SK-N-SH (cell line): Measurements from ENCODE around the gene ELOVL2. TPM values are rescaled to one million over a fixed set of nuclear protein-coding genes. Genes with fewer than 3 reads are reported as not detected.
A peak's percentile ranks its signal among the peaks of the same experiment; 100 is the strongest.

Experiments used
- CTCF ChIA-PET: fragments of 300-600, 350-600 bp; formaldehyde crosslinking; extraction: SDS; loops from one replicate; lab custom pipeline; 2021; lab: Yijun Ruan, JAX
- POLR2A ChIA-PET: fragments of 350-600 bp; sonication (Branson Sonifier 250); formaldehyde crosslinking; extraction: SDS; loops from one replicate; lab custom pipeline; 2020; ENCODE audit warnings: antibody characterized with exemption, inconsistent platforms; lab: Yijun Ruan, JAX
- DNase-seq: peaks from one replicate; pipeline ENCODE4 v3.0.0; 2012
- H2AFZ ChIP-seq: fragments of 200-600 bp; sonication (generic); 2 replicates; pipeline ENCODE4 v1.8.1; 2016; ENCODE audit warnings: antibody characterized with exemption, mild to moderate bottlenecking, low read depth
- H3F3A ChIP-seq: fragments of 200-600 bp; sonication (generic); replicated peaks from 2 replicates; pipeline ENCODE3; 2016; ENCODE audit warnings: antibody characterized with exemption, mild to moderate bottlenecking; ENCODE audit not compliant: insufficient read depth
- H3K27ac ChIP-seq, 2 experiments: fragments of 200-500 bp in 1 of 2; fragments of 200-600 bp in 1 of 2; sonication (Bioruptor generic) in 1 of 2; sonication (generic), shearing (Covaris generic) in 1 of 2; 2 replicates each; pipeline versions ENCODE4 v1.5.1 to v1.6.1; 2014 to 2016; ENCODE audit warnings: low read depth in 2 of 2, inconsistent platforms in 1 of 2, low read length in 1 of 2, mild to moderate bottlenecking in 1 of 2, mixed read lengths in 1 of 2
- H3K27me3 ChIP-seq: fragments of 200-600 bp; sonication (generic), shearing (Covaris generic); 2 replicates; pipeline ENCODE4 v1.6.1; 2016; ENCODE audit warnings: mixed run types; ENCODE audit not compliant: insufficient read depth
- H3K36me3 ChIP-seq, 2 experiments: fragments of 200-500 bp in 1 of 2; fragments of 200-600 bp in 1 of 2; sonication (Bioruptor generic) in 1 of 2; sonication (generic) in 1 of 2; replicated peaks in 1 of 2; 2 replicates each; pipeline versions ENCODE3 to v1.5.1; 2014 to 2016; ENCODE audit warnings: low read length in 1 of 2, mild to moderate bottlenecking in 1 of 2; ENCODE audit not compliant: insufficient read depth in 2 of 2, control insufficient read depth in 1 of 2
- H3K4me1 ChIP-seq, 2 experiments: fragments of 200-500 bp in 1 of 2; fragments of 200-600 bp in 1 of 2; sonication (Bioruptor generic) in 1 of 2; sonication (generic), shearing (Covaris generic) in 1 of 2; 2 replicates each; pipeline versions ENCODE4 v1.5.1 to v1.6.1; 2014 to 2016; ENCODE audit warnings: low read depth in 1 of 2, low read length in 1 of 2, mixed run types in 1 of 2; ENCODE audit not compliant: insufficient read depth in 2 of 2, control insufficient read depth in 1 of 2
- H3K4me2 ChIP-seq: fragments of 200-600 bp; sonication (generic), shearing (Covaris generic); 2 replicates; pipeline ENCODE4 v1.6.1; 2017; ENCODE audit warnings: mixed run types
- H3K4me3 ChIP-seq, 2 experiments: fragments of 200-500 bp in 1 of 2; fragments of 200-600 bp in 1 of 2; sonication (Bioruptor generic) in 1 of 2; sonication (generic), shearing (Covaris generic) in 1 of 2; 2 replicates each; pipeline versions ENCODE4 v1.5.1 to v1.8.1; 2014 to 2016; ENCODE audit warnings: low read depth in 2 of 2, inconsistent platforms in 1 of 2, low read length in 1 of 2, mild to moderate bottlenecking in 1 of 2, mixed read lengths in 1 of 2, moderate library complexity in 1 of 2
- H3K79me2 ChIP-seq: fragments of 200-600 bp; sonication (generic); 2 replicates; pipeline ENCODE4 v1.8.1; 2017; ENCODE audit warnings: mild to moderate bottlenecking; ENCODE audit not compliant: insufficient read depth
- H3K9ac ChIP-seq: fragments of 200-600 bp; sonication (generic); 2 replicates; pipeline ENCODE4 v1.6.1; 2017; ENCODE audit warnings: mixed run types
- H3K9me2 ChIP-seq: fragments of 200-600 bp; sonication (generic); 2 replicates; pipeline ENCODE4 v1.6.1; 2017; ENCODE audit warnings: mixed run types
- H3K9me3 ChIP-seq: fragments of 200-600 bp; sonication (generic); 2 replicates; pipeline ENCODE4 v1.6.1; 2017; ENCODE audit warnings: mixed run types, mild to moderate bottlenecking, moderate library complexity
- H4K20me1 ChIP-seq: fragments of 200-600 bp; sonication (generic); 2 replicates; pipeline ENCODE4 v1.6.1; 2017; ENCODE audit warnings: mild to moderate bottlenecking, mixed run types; ENCODE audit not compliant: insufficient read depth
- CHD2 ChIP-seq: fragments of 150-350 bp; IDR thresholded peaks from 2 replicates; pipeline ENCODE4 v1.6.1; 2018; ENCODE audit warnings: low read length; ENCODE audit not compliant: partially characterized antibody
- EZH2phosphoT487 ChIP-seq: fragments of 200-600 bp; sonication (generic); IDR thresholded peaks from 2 replicates; pipeline ENCODE4 v1.6.1; 2017; ENCODE audit warnings: low read depth, mixed run types, mild to moderate bottlenecking, antibody characterized with exemption, moderate library complexity, borderline replicate concordance
- FOSL2 ChIP-seq: IDR thresholded peaks from 2 replicates; pipeline ENCODE4 v1.4.0; 2012; ENCODE audit warnings: low read depth, mild to moderate bottlenecking, moderate library complexity, borderline replicate concordance
- FOXM1 ChIP-seq: IDR thresholded peaks from 2 replicates; pipeline ENCODE4 v1.4.0; 2012; ENCODE audit warnings: low read depth, mild to moderate bottlenecking
- JUND ChIP-seq: IDR thresholded peaks from 2 replicates; pipeline ENCODE4 v1.4.0; 2012
- MEF2A ChIP-seq: IDR thresholded peaks from 2 replicates; pipeline ENCODE4 v1.4.0; 2012; ENCODE audit warnings: low read depth, borderline replicate concordance
- NRF1 ChIP-seq: IDR thresholded peaks from 2 replicates; pipeline ENCODE4 v1.6.1; 2012; ENCODE audit warnings: low read depth, mild to moderate bottlenecking, low read length
- SMC3 ChIP-seq: IDR thresholded peaks from 2 replicates; pipeline ENCODE4 v1.6.1; 2012; ENCODE audit warnings: low read depth, low read length, improper control_type of control experiment
- TCF12 ChIP-seq: IDR thresholded peaks from 2 replicates; pipeline ENCODE4 v1.4.0; 2012
- TEAD4 ChIP-seq: IDR thresholded peaks from 2 replicates; pipeline ENCODE4 v1.4.0; 2012; ENCODE audit warnings: mild to moderate bottlenecking, borderline replicate concordance; ENCODE audit not compliant: insufficient read depth
- USF1 ChIP-seq: IDR thresholded peaks from 2 replicates; pipeline ENCODE4 v1.4.0; 2012; ENCODE audit warnings: low read depth, borderline replicate concordance
- WGBS: methylation state at CpG from one replicate; pipeline ENCODE4 v1.1.6; 2017; ENCODE audit warnings: low lambda C conversion rate; 5-methylcytosine and 5-hydroxymethylcytosine counted together
- polyA plus RNA-seq, 3 experiments: library from polyadenylated mRNA; depleted of rRNA; stranded (reverse); fragments of >200 nt; gene quantifications; 2 replicates each; pipeline ENCODE4 v1.2.3, GENCODE V29; 2012
- TF ChIP-seq, protein P1 (sequence below): IDR thresholded peaks from 2 replicates; pipeline ENCODE4 v1.4.0; 2012; ENCODE audit warnings: low read depth
- TF ChIP-seq, protein P2 (sequence below): IDR thresholded peaks from 2 replicates; pipeline ENCODE4 v1.4.0; 2012; ENCODE audit warnings: low read depth, borderline replicate concordance
- TF ChIP-seq, protein P3 (sequence below): IDR thresholded peaks from 2 replicates; pipeline ENCODE4 v1.6.1; 2012; ENCODE audit warnings: mild to moderate bottlenecking, low read depth, low read length, moderate library complexity

The ELOVL2 gene
- polyA plus RNA-seq, 1 of the 3 experiments (the other 2 are of a cell fraction), result 0.39 TPM

DNA sequence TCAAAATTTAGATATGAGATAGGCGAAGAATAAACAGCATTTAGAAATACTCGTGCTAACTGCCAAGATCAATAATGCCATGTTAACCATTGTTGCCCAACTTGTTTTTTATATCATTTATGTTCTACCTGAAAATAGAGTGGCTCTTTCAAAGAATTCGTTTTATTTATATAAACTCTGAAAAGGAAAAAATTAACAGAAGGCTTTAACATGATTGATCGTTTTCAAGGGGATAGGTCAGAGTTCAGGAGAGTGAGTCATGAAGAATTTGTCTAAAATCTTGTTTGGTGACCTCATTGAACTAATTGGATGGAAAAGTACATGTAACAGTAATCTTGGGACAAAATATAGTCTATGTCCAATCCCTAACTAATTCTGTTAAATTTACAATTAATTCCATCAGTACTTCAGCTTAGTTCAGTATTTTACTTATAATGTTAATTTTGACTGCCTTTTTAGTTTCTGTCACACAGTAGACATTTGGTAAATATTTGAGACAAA, 11.1 kb upstream of the ELOVL2 start:
- Histone ChIP-seq H3K27ac (no peak overlapping the region), H4K20me1 (no peaks in the 10 kb centered on the region), H3K79me2 (no peaks in the 10 kb centered on the region), H3K9me3 (no peaks in the 10 kb centered on the region), H3K4me2 (no peak overlapping the region), H3F3A (no peaks in the 10 kb centered on the region), H3K4me3 (no peak overlapping the region), H3K9ac (no peak overlapping the region), H3K4me1 (no peaks in the 10 kb centered on the region), H3K9me2 (no peaks in the 10 kb centered on the region), H3K27me3 (no peaks in the 10 kb centered on the region), H3K36me3 (no peaks in the 10 kb centered on the region), H2AFZ (no peak overlapping the region)
- DNase-seq, result no peak
- POLR2A ChIA-PET, result no interaction called here
- TF ChIP-seq MEF2A, result no peak
- TF ChIP-seq FOSL2, result 0 out of 2 replicates have a peak, but pooled peaks have one; percentile 2
- no peak for TF ChIP-seq EZH2phosphoT487
- WGBS, result 50% methylated on average over 4 of the region's 4 CpGs
- CTCF ChIA-PET, result interaction anchor here (1.0 to 2.7 kb wide), 3 partner anchors 10 to 15 kb away, joined by 3 to 10 read pairs (median 3); partner anchors contain the start of gene ELOVL2

DNA sequence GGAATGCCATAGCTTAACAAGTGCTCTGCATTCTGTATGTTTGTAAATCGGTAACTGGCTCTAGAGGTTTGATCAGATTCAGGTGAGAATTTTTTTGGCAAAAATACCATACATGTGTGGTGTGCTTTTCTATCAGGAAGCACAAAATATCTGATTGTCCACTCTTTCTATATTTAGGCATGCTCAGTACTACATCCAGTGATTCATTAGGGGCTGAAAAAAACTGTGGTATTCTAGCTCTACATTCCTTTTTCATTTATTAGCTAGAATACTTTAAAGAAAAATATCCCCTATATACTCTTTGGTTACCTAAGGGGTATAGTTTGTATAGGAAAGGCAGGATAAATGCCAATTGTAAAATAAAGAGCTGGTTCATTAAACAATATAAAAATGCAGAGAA, 10.6 kb upstream of the ELOVL2 start:
- Histone ChIP-seq H3K79me2 (no peaks in the 10 kb centered on the region), H3K4me3 (no peak overlapping the region), H3K9ac (no peak overlapping the region), H2AFZ (no peak overlapping the region), H3K9me2 (no peaks in the 10 kb centered on the region), H3K9me3 (no peaks in the 10 kb centered on the region), H3K4me1 (no peaks in the 10 kb centered on the region)
- WGBS, result 83% methylated on average over 1 of the region's 1 CpG
- CTCF ChIA-PET, result interaction anchor here (0.8 to 2.7 kb wide), 3 partner anchors 11 to 59 kb away, joined by 3 to 10 read pairs (median 3); partner anchors contain the start of gene ELOVL2
- TF ChIP-seq FOSL2 (no peak), CHD2 (no peak), JUND (no peak), MEF2A (no peak)
- TF ChIP-seq, all 33 proteins: peak for 0
- no peaks in the 10 kb centered on the region for H3F3A ChIP-seq
- POLR2A ChIA-PET, result no interaction called here
- no peak overlapping the region for H3K27ac ChIP-seq
- H4K20me1 ChIP-seq, result no peaks in the 10 kb centered on the region
- H3K36me3 ChIP-seq, result no peaks in the 10 kb centered on the region
- no peaks in the 10 kb centered on the region for H3K27me3 ChIP-seq
- DNase-seq, result no peak
- no peak overlapping the region for H3K4me2 ChIP-seq

DNA sequence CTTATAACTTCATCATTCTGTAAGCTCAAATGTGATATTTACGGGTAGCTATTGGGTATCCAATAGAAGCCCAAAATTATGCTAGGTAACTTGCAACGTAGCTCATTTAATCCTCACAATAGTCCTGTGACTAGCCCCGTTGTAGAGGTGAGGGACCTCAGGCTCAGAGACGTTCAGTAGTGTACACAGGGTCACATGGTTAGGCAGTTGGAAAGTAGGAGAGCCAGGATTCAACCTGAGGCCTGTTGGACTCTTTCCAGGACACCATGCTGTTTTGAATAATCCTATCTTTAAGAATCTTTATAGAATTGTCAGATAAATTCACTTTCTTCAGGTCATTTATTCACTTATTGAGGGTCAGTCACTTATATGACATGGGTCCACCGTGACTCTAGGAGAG, 9.2 kb upstream of the ELOVL2 start:
- H4K20me1 ChIP-seq, result no peaks in the 10 kb centered on the region
- POLR2A ChIA-PET, result no interaction called here
- no peak for DNase-seq
- no peak overlapping the region for H3K27ac ChIP-seq
- H3K4me1 ChIP-seq, result no peaks in the 10 kb centered on the region
- H3K9ac ChIP-seq, result no peak overlapping the region
- 64% methylated on average over 5 of the region's 5 CpGs for WGBS
- no peaks in the 10 kb centered on the region for H3K79me2 ChIP-seq
- CTCF ChIA-PET, result interaction anchor here (1.1 to 2.0 kb wide), 4 partner anchors 9 to 15 kb away, joined by 3 to 9 read pairs (median 6); partner anchors contain the start of gene ELOVL2
- no peak overlapping the region for H3K4me3 ChIP-seq
- no peaks in the 10 kb centered on the region for H3K9me3 ChIP-seq
- H3K4me2 ChIP-seq, result no peak overlapping the region
- no peaks in the 10 kb centered on the region for H3K36me3 ChIP-seq
- no peaks in the 10 kb centered on the region for H3F3A ChIP-seq
- no peak overlapping the region for H2AFZ ChIP-seq
- no peaks in the 10 kb centered on the region for H3K9me2 ChIP-seq
- no peaks in the 10 kb centered on the region for H3K27me3 ChIP-seq
- TF ChIP-seq, protein P1, sequence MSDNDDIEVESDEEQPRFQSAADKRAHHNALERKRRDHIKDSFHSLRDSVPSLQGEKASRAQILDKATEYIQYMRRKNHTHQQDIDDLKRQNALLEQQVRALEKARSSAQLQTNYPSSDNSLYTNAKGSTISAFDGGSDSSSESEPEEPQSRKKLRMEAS, result no peak
- TF ChIP-seq, protein P2, sequence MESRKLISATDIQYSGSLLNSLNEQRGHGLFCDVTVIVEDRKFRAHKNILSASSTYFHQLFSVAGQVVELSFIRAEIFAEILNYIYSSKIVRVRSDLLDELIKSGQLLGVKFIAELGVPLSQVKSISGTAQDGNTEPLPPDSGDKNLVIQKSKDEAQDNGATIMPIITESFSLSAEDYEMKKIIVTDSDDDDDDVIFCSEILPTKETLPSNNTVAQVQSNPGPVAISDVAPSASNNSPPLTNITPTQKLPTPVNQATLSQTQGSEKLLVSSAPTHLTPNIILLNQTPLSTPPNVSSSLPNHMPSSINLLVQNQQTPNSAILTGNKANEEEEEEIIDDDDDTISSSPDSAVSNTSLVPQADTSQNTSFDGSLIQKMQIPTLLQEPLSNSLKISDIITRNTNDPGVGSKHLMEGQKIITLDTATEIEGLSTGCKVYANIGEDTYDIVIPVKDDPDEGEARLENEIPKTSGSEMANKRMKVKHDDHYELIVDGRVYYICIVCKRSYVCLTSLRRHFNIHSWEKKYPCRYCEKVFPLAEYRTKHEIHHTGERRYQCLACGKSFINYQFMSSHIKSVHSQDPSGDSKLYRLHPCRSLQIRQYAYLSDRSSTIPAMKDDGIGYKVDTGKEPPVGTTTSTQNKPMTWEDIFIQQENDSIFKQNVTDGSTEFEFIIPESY, result no peak
- TF ChIP-seq FOXM1, result no peak
- TF ChIP-seq, protein P3, sequence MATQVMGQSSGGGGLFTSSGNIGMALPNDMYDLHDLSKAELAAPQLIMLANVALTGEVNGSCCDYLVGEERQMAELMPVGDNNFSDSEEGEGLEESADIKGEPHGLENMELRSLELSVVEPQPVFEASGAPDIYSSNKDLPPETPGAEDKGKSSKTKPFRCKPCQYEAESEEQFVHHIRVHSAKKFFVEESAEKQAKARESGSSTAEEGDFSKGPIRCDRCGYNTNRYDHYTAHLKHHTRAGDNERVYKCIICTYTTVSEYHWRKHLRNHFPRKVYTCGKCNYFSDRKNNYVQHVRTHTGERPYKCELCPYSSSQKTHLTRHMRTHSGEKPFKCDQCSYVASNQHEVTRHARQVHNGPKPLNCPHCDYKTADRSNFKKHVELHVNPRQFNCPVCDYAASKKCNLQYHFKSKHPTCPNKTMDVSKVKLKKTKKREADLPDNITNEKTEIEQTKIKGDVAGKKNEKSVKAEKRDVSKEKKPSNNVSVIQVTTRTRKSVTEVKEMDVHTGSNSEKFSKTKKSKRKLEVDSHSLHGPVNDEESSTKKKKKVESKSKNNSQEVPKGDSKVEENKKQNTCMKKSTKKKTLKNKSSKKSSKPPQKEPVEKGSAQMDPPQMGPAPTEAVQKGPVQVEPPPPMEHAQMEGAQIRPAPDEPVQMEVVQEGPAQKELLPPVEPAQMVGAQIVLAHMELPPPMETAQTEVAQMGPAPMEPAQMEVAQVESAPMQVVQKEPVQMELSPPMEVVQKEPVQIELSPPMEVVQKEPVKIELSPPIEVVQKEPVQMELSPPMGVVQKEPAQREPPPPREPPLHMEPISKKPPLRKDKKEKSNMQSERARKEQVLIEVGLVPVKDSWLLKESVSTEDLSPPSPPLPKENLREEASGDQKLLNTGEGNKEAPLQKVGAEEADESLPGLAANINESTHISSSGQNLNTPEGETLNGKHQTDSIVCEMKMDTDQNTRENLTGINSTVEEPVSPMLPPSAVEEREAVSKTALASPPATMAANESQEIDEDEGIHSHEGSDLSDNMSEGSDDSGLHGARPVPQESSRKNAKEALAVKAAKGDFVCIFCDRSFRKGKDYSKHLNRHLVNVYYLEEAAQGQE, result no peak
- TF ChIP-seq SMC3, result no peak
- TF ChIP-seq USF1, result no peak
- no peak for TF ChIP-seq TCF12
- TF ChIP-seq NRF1, result no peak
- TF ChIP-seq JUND, result no peak
- no peak for TF ChIP-seq MEF2A
- no peak for TF ChIP-seq TEAD4
